ENCODE results near the gene FASN.
A peak's percentile ranks its signal among the peaks of the same experiment; 100 is the strongest.
"Not testable (repeated sequence)": the region's sequence is repeated elsewhere in the genome, so short reads cannot be mapped to it uniquely, and the experiment has no call there.

FASN gene

GRCh38 chr17:82098169-82098938 lies at the start of gene FASN:
Gene FASN (minus strand): TSS chr17:82098236. CDS start chr17:82096445, 1,791 bp downstream.
- peak; percentile 95 for DNase-seq (ENCODE audit: low spot score)

- DNase-seq (ENCODE audit: low spot score), result no peak
Observed at GRCh38 chr17:82146663-82147654, 48.9 kb upstream of the FASN start.

- no peak for DNase-seq (ENCODE audit: low spot score)
Observed at GRCh38 chr17:82145550-82146155, 47.6 kb upstream of the FASN start.

DNA sequence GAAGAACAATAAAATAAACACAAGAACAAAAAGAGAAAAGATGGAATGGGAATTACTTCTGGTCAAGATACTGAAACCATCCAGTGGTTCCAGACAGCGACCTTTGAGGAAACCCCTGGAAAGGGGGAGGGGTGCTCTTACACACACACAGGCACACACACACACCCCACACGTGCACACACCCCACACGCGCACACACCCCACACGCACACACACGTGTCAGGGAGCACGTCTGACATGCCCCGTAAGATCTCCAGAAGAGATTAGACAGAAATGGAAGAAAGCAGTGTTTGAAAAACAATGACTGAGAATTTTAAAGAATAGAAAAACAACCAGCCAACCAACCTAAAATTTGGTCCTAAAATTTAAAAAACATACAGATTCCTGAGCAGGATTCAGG lies 45.3 kb upstream of the FASN start:
- DNase-seq (ENCODE audit: low spot score), result no peak

GRCh38 chr17:82139961-82140360 lies 41.9 kb upstream of the FASN start:
- not testable (repeated sequence) for DNase-seq (ENCODE audit: low spot score)

DNA sequence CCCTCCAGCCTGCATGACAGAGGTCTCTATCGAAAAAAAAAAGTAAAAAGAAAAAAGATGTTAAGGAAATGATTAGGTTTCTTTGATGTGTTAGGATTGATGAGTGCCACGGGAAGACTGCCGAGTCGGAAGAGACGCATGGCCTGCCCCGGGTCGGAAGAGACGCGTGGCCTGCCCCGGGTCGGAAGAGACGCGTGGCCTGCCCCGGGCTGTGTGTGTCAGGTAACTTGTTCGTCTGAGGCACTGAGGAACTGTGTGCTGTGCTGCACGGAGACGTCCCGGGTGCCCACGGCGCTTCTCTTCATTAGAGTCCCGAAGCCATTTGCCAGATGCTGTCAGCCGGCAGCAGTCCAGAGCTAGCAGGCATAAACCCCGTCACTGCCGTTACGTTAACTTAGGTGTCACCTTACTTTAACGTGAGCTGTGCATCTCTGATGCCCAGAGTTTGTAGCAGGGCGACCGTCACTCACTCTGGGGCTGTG lies 40.5 kb upstream of the FASN start:
- DNase-seq (ENCODE audit: low spot score), result no peak

DNA sequence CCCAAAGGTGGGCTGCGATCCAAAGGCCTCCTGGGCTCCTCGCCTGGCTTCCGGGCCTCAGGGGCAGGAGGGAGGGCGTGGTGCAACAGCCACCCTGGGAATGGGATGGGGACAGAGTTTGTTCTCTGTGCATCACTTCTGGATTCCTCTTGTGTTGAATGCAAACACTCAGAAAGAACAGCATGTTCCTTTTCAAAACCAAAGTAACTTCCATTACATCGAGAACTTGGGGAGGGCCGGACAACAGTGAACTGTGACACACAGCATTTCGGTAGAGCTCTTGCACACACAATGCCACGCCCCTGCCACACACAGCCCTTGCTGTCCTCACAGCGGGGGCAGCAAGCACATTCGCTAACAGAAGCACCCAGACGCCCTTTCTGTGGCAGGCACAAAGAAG lies 36.1 kb upstream of the FASN start:
- no peak for DNase-seq (ENCODE audit: low spot score)

DNA sequence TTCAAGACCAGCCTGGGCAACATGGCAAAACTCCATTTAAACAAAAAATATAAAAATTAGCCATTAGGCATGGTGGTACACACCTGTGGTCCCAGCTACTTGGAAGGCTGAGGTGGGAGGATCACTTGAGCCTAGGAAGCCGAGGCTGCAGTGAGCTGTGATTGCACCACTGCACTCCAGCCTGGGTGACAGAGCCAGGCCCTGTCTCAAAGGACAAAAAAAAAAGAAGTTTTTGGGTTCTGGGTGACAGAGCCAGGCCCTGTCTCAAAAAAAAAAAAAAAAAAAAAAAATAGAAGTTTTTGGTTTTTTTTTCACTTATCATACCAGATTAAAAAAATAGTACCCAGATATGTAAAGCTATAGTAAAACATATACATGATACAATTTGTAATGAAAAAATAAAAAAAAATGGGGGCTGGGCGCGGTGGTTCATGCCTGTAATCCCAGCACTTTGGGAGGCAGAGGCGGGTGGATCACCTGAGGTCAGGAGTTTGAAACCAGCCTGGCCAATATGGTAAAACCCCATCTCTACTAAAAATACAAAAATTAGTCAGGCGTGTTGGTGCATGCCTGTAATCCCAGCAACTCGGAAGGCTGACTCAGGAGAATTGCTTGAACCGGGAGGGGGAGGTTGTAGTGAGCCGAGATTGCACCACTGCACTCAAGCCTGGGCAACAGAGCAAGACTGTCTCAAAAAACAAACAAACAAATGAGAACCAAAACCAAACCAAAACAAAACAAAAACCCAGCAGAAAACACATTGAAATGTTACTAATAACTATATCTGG lies 35.3 kb upstream of the FASN start:
- not testable (repeated sequence) for DNase-seq (ENCODE audit: low spot score)

- DNase-seq (ENCODE audit: low spot score), result no peak
Observed at GRCh38 chr17:82129095-82129494, 31.1 kb upstream of the FASN start.

- DNase-seq (ENCODE audit: low spot score), result no peak
Observed at GRCh38 chr17:82128287-82128686, 30.3 kb upstream of the FASN start.

- DNase-seq (ENCODE audit: low spot score), result no peak
Observed at GRCh38 chr17:82127704-82128103, 29.7 kb upstream of the FASN start.

- DNase-seq (ENCODE audit: low spot score), result no peak
Observed at GRCh38 chr17:82127315-82127595, 29.2 kb upstream of the FASN start.

GRCh38 chr17:82126556-82127314 lies 28.7 kb upstream of the FASN start:
- peak; percentile 81 for DNase-seq (ENCODE audit: low spot score)

- DNase-seq (ENCODE audit: low spot score), result no peak
Observed at GRCh38 chr17:82124101-82124500, 26.1 kb upstream of the FASN start.

DNA sequence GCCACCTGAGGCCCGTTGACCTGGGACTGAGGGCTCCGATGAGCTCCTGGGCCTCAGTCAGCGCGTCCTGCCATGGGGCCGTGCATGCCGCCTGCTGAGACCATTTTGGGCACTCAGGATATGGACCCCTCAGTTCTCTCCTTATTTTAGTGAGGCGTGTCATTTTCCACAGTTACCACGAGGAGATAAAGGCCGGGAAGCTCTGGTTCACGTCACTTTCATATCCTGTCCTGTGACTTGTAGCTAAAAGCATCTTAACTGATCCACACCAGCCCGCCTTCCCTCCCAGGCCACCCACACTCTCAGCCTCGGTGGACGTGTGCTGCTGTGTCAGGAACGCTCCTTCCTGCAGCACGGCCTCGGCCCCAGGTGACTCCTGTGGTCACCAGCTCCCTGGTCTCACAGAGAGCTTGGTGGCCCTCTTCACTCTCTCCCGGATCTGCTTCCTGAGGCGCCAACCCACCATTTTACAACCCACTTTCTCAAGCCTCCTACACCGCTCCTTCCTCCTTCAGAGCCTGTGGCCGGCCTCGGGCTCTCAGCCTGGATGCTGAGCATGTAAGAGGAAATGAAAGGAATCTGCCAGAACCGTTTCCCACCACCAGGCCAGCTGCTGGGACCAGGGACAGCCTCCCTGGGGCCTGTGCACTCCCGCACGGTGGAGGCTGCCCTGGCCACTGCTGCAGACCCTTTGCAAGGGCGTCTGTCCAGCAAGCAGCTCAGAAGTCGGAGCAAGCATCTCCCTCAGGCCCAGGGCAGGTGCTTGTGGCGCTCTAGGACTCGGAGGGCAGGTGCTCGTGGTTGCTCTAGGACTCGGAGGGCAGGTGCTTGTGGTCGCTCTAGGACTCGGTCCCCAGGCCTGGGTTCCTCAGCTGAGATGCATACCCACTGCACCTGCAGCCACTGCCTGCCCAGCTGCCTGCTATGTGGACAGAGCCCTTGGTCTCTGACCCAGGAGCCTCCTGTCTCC lies 23.9 kb upstream of the FASN start:
- no peak for DNase-seq (ENCODE audit: low spot score)

GRCh38 chr17:82121246-82121645 lies 23.2 kb upstream of the FASN start:
- DNase-seq (ENCODE audit: low spot score), result no peak

DNA sequence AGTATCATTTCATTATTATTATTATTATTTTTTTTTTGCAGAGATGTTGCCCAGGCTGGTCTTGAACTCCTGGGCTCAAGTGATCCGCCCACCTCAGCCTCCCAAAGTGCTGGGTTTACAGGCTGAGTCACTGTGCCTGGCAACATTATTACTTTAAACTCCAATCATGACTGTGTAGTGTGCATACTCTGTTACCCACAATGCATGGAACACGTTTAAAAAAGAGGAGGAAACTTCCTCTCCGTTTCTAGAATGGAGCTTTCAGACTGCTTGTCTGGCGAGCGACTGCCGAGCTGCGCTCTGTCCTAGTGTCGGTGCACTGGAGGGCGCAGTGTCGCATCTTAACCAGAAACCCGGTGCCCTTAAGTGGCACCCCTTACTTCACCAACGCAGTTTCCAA lies 22.1 kb upstream of the FASN start:
- no peak for DNase-seq (ENCODE audit: low spot score)

- DNase-seq (ENCODE audit: low spot score), result no peak
Observed at GRCh38 chr17:82118815-82119380, 20.9 kb upstream of the FASN start.

GRCh38 chr17:82118168-82118814 lies 20.3 kb upstream of the FASN start:
- DNase-seq (ENCODE audit: low spot score), result no peak

Measured in CD4-positive, alpha-beta T cell treated with Interleukin-15 for 4 hours (primary cell).